ENCODE data around the gene PRR19. TPM values are rescaled to one million over a fixed set of nuclear protein-coding genes. Genes with fewer than 3 reads are reported as not detected.
"Not testable (repeated sequence)": the region's sequence is repeated elsewhere in the genome, so short reads cannot be mapped to it uniquely, and the experiment has no call there.

PRR19 gene
- total and polyA plus RNA-seq, 3 donors from 2014 or later: 16.8 to 37.4 (median 18.3) TPM

DNA sequence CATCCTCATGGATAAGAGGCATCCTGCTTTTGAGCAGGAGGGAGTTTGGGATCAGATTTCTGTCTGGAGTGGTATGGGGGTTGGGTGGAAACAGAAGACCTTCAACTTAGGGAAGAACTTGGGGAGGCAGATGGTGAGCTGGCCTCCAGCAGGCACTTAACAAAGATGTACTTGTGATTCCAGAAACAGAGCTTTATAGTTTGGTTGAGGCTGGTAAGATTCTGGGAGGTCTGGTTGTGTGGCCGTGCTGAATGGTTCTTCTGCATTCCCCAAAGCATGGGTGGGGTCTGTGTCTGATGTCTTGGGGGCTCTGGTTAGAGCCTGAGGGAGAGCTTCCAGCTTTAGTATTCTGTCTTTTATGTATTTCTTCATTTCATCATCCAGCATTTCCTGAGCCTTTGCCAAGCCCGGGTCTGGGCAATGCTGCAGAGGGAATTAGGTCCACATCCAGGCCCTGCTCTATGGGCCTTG is 28.3 kb downstream of the PRR19 start:
- Histone ChIP-seq H3K4me3 (no peak overlapping the region), H3K27ac (no peak overlapping the region), H3K9me3 (no peaks in the 10 kb centered on the region), H3K4me1 (peaks cover 28% of the 10 kb centered on the region), H3K36me3 (ENCODE audit: low read depth, missing control alignments) (no peaks in the 10 kb centered on the region), H3K27me3 (no peaks in the 10 kb centered on the region)
- DNase-seq: peak; percentile 42
- intact Hi-C loops (cut with DNase I; ENCODE audit: low total_unique reads): no loop called here
- 35 to 48% methylated on average over 2 of the region's 2 CpGs for WGBS, 2 donors
- TF ChIP-seq POLR2A (IDR thresholded peaks at IDR 0.05): no peak

DNA sequence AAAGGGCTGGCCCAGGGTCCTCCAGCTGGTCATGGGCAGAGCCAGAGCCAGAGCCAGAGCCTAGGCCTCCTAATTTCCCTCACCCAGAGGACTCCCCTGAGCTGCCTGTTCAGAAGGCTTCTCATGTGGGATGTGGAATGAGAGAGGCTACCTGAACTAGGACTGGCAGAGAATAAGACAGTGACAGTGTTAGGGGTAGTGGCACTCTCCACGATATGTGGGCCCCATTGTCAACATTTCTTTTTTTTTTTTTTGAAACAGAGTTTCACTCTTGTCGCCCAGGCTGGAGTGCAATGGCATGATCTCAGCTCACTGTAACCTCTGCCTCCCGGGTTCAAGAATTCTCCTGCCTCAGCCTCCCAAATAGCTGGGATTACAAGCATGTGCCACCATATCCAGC is 29.4 kb downstream of the PRR19 start:
- intact Hi-C loops (cut with DNase I; ENCODE audit: low total_unique reads); DNase-seq; H3K9me3 ChIP-seq; H3K27me3 ChIP-seq; H3K27ac ChIP-seq; H3K4me3 ChIP-seq; H3K36me3 ChIP-seq (ENCODE audit: low read depth, missing control alignments): not testable (repeated sequence)
- 73 to 79% methylated on average over 3 of the region's 3 CpGs for WGBS, 2 donors
- H3K4me1 ChIP-seq: peaks cover 25% of the 10 kb centered on the region

DNA sequence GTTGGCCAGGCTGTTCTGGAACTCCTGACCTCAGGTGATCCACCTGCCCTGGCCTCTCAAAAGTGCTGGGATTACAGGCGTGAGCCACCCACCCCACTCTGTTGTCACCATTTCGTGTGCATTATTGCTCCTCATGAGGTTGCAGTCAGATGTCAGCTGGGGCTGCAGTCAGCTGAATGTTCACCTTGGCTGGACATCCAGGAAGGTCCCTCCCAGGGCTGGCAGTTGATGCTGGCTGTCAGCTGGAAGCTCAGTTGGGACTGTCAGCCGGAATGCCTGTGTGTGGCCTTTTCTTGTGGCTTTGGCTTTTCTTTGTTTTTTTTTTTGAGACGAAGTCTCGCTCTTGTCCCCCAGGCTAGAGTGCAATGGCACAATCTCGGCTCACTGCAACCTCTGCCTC is 30.1 kb downstream of the PRR19 start:
- Histone ChIP-seq H3K27me3 (no peaks in the 10 kb centered on the region), H3K4me3 (no peak overlapping the region), H3K4me1 (peaks cover 18% of the 10 kb centered on the region), H3K36me3 (ENCODE audit: low read depth, missing control alignments) (no peaks in the 10 kb centered on the region), H3K9me3 (no peaks in the 10 kb centered on the region), H3K27ac (no peak overlapping the region)
- TF ChIP-seq, protein P1, sequence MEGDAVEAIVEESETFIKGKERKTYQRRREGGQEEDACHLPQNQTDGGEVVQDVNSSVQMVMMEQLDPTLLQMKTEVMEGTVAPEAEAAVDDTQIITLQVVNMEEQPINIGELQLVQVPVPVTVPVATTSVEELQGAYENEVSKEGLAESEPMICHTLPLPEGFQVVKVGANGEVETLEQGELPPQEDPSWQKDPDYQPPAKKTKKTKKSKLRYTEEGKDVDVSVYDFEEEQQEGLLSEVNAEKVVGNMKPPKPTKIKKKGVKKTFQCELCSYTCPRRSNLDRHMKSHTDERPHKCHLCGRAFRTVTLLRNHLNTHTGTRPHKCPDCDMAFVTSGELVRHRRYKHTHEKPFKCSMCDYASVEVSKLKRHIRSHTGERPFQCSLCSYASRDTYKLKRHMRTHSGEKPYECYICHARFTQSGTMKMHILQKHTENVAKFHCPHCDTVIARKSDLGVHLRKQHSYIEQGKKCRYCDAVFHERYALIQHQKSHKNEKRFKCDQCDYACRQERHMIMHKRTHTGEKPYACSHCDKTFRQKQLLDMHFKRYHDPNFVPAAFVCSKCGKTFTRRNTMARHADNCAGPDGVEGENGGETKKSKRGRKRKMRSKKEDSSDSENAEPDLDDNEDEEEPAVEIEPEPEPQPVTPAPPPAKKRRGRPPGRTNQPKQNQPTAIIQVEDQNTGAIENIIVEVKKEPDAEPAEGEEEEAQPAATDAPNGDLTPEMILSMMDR (IDR thresholded peaks at IDR 0.05): no peak
- TF ChIP-seq POLR2A (IDR thresholded peaks at IDR 0.05): no peak
- intact Hi-C loops (cut with DNase I; ENCODE audit: low total_unique reads): no loop called here
- DNase-seq: no peak
- 81 to 85% methylated on average over 6 of the region's 6 CpGs for WGBS, 2 donors

DNA sequence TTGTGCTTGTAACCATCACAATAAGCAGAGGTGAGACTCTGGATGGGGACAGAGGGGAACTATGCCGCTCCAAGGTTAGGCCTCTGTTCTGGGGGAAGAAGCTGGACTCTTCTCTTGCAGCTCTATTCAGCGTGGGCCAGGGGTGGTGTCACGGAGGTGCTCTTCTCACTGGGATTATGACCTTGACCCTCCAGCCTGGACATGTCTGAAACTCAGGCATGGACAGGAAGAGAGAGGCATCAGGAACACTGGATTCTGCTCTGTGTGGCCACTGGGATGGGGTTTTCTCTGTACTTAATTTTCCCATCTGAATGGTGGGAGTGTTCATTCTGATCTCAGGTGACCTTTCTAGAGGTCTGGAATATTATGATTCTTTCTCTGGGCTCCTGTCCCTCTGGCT is 31.1 kb downstream of the PRR19 start:
- intact Hi-C loops (cut with DNase I; ENCODE audit: low total_unique reads): no loop called here
- no peak overlapping the region for H3K4me3 ChIP-seq
- no peaks in the 10 kb centered on the region for H3K27me3 ChIP-seq
- H3K36me3 ChIP-seq (ENCODE audit: low read depth, missing control alignments): no peaks in the 10 kb centered on the region
- no peaks in the 10 kb centered on the region for H3K9me3 ChIP-seq
- H3K27ac ChIP-seq: no peak overlapping the region
- DNase-seq: no peak
- TF ChIP-seq, protein P1 (IDR thresholded peaks at IDR 0.05): no peak
- TF ChIP-seq POLR2A (IDR thresholded peaks at IDR 0.05): no peak
- H3K4me1 ChIP-seq: peaks cover 17% of the 10 kb centered on the region
- 58 to 64% methylated on average over 3 of the region's 3 CpGs for WGBS, 2 donors

DNA sequence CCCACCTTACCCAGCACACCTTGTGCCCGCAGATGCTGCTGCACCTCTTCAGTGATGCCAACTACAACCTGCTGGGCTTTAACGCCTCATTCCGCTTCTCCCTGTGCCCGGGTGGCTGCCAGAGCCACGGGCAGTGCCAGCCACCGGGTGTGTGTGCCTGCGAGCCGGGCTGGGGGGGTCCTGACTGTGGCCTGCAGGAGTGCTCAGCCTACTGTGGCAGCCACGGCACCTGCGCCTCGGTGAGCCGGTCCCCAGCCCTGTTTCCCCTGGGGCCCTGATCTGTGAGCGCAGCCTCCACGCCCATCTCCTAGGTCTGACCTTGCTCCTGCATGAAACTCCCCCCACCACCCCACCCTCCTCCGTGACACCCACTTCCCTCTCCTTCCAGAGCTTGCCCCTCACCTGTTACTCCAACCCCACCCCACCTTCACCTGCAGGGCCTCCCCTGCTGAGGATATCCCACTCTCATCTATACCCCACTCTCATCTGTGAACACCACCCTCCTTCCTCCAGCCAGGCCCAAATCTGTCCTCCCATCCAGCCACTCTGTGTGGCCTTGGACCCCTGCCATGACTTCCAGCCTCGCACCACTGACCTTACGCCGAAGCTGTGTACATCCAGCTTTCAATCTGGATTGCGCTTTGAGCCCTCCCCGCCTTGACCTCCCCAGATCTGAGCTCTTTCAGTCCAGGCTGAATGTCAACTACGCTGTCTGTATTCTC is 32.2 kb downstream of the PRR19 start:
- TF ChIP-seq, protein P1 (IDR thresholded peaks at IDR 0.05): no peak
- TF ChIP-seq POLR2A (IDR thresholded peaks at IDR 0.05): no peak
- Histone ChIP-seq H3K36me3 (ENCODE audit: low read depth, missing control alignments) (no peaks in the 10 kb centered on the region), H3K9me3 (no peaks in the 10 kb centered on the region), H3K27ac (no peak overlapping the region), H3K27me3 (no peaks in the 10 kb centered on the region), H3K4me3 (no peak overlapping the region), H3K4me1 (peaks cover 17% of the 10 kb centered on the region)
- peak; percentile 38 for DNase-seq
- WGBS, 2 donors: 62 to 69% methylated on average over 18 to 21 of the region's 21 CpGs
- intact Hi-C loops (cut with DNase I; ENCODE audit: low total_unique reads): no loop called here

Measured in testis (tissue), 3 donors.